HG03175 (cell line): ENCODE results near the gene TAS1R2.
"Not testable (repeated sequence)": the region's sequence is repeated elsewhere in the genome, so short reads cannot be mapped to it uniquely, and the experiment has no call there.

ENCODE experiments used
- ATAC-seq: cut with Tn5 transposase; IDR thresholded peaks from one replicate; pipeline ENCODE4 v1.9.1; 2021; ENCODE audit warnings: mild to moderate bottlenecking, moderate library complexity; ENCODE audit not compliant: unreplicated experiment

TAS1R2 gene

GRCh38 chr1:18869847-18870594, 10.6 kb upstream of the TAS1R2 start:
- no peak for ATAC-seq

- no peak for ATAC-seq
These were observed 9.5 kb upstream of the TAS1R2 start for GRCh38 chr1:18868801-18869424.

- ATAC-seq, result no peak
These were observed 8.9 kb upstream of the TAS1R2 start for GRCh38 chr1:18868354-18868753.

- ATAC-seq, result no peak
These were observed 7.4 kb upstream of the TAS1R2 start for GRCh38 chr1:18866846-18867245.

- ATAC-seq, result no peak
These were observed 6.9 kb upstream of the TAS1R2 start for GRCh38 chr1:18866314-18866713.

- ATAC-seq, result no peak
These were observed 5.7 kb upstream of the TAS1R2 start for GRCh38 chr1:18865176-18865575.

GRCh38 chr1:18861590-18861989, 2.1 kb upstream of the TAS1R2 start:
- ATAC-seq, result no peak

- ATAC-seq, result no peak
These were observed 1.6 kb upstream of the TAS1R2 start for GRCh38 chr1:18861082-18861481.

GRCh38 chr1:18858070-18858688, 1.3 kb downstream of the TAS1R2 start:
- no peak for ATAC-seq

GRCh38 chr1:18856435-18856834, 3.0 kb downstream of the TAS1R2 start:
- ATAC-seq, result no peak

GRCh38 chr1:18855573-18855972, 3.9 kb downstream of the TAS1R2 start:
- no peak for ATAC-seq

- no peak for ATAC-seq
These were observed 5.0 kb downstream of the TAS1R2 start for GRCh38 chr1:18854331-18855025.

- no peak for ATAC-seq
These were observed 7.0 kb downstream of the TAS1R2 start for GRCh38 chr1:18852501-18852900.

GRCh38 chr1:18849261-18849711, 10.2 kb downstream of the TAS1R2 start:
- ATAC-seq, result no peak

- not testable (repeated sequence) for ATAC-seq
These were observed 11.7 kb downstream of the TAS1R2 start for GRCh38 chr1:18847723-18848122.

- no peak for ATAC-seq
These were observed 19.3 kb downstream of the TAS1R2 start for GRCh38 chr1:18840145-18840544.

- no peak for ATAC-seq
These were observed 22.8 kb downstream of the TAS1R2 start for GRCh38 chr1:18836654-18837053.

GRCh38 chr1:18832319-18832718, 27.1 kb downstream of the TAS1R2 start:
- ATAC-seq, result not testable (repeated sequence)

- ATAC-seq, result no peak
These were observed 27.8 kb downstream of the TAS1R2 start for GRCh38 chr1:18831656-18832055.

GRCh38 chr1:18830596-18830995, 28.9 kb downstream of the TAS1R2 start:
- no peak for ATAC-seq

GRCh38 chr1:18829671-18830070, 29.8 kb downstream of the TAS1R2 start:
- no peak for ATAC-seq
